B cell (primary cell): ENCODE results near the gene PPP5C.

Source experiments
- CTCF ChIP-seq: fragments of 200-600 bp; IDR thresholded peaks from one replicate; pipeline ENCODE4 v1.8.0; 2022; ENCODE audit warnings: antibody characterized with exemption, mild to moderate bottlenecking
- EZH2 ChIP-seq: IDR thresholded peaks from 2 replicates; pipeline ENCODE4 v1.6.1; 2012; ENCODE audit warnings: borderline replicate concordance, low read depth, mild to moderate bottlenecking, moderate library complexity, low read length; ENCODE audit not compliant: insufficient read depth, poor library complexity, severe bottlenecking

GRCh38 chr19:46383171-46383815 lies 36.4 kb downstream of the PPP5C start:
- no peak for TF ChIP-seq CTCF
- TF ChIP-seq EZH2, result no peak
